ENCODE results near the gene DCC.

- TF ChIP-seq CTCF (conservative IDR thresholded peaks at IDR 0.05) (no peak), EZH2 (IDR thresholded peaks at IDR 0.05; ENCODE audit: low read depth) (no peak)
These were observed 730.8 kb downstream of the DCC start for GRCh38 chr18:53070788-53071187.

Measured in PC-9 (cell line).